OCI-LY3 (cell line): ENCODE results near the gene TUBA1A.
A peak's percentile ranks its signal among the peaks of the same experiment; 100 is the strongest.

Experiments used
- H2AFZ ChIP-seq: fragments of 200-600, 300-600 bp; shearing (Covaris generic); 2 replicates; pipeline ENCODE4 v1.6.0; 2014; ENCODE audit warnings: antibody characterized with exemption, low read depth, low read length
- H3K27ac ChIP-seq: fragments of 200-600, 300-600 bp; sonication (generic); 2 replicates; pipeline ENCODE4 v1.5.1; 2014; ENCODE audit warnings: mild to moderate bottlenecking, low read length, moderate library complexity, mixed read lengths
- H3K27me3 ChIP-seq: fragments of 200-600, 300-600 bp; sonication (generic); 2 replicates; pipeline ENCODE4 v1.6.1; 2014; ENCODE audit warnings: low read depth, low read length, mixed read lengths
- H3K36me3 ChIP-seq: fragments of 200-600, 300-600 bp; sonication (generic); replicated peaks from 2 replicates; pipeline ENCODE3; 2014; ENCODE audit warnings: low read depth, low read length, mixed read lengths
- H3K4me1 ChIP-seq: fragments of 300-600, 200-600 bp; sonication (generic); 2 replicates; pipeline ENCODE4 v1.6.1; 2014; ENCODE audit warnings: low read length, mixed read lengths
- H3K4me2 ChIP-seq: fragments of 200-600, 300-600 bp; sonication (generic); 2 replicates; pipeline ENCODE4 v1.6.1; 2014; ENCODE audit warnings: low read length, mixed read lengths
- H3K4me3 ChIP-seq: fragments of 300-600, 200-600 bp; sonication (generic); 2 replicates; pipeline ENCODE4 v1.5.1; 2014; ENCODE audit warnings: antibody characterized with exemption, mild to moderate bottlenecking, low read length, moderate library complexity
- H3K79me2 ChIP-seq: fragments of 300-600, 200-600 bp; shearing (Covaris generic); 2 replicates; pipeline ENCODE4 v1.6.1; 2014; ENCODE audit warnings: mild to moderate bottlenecking, low read length, mixed read lengths
- H3K9ac ChIP-seq: fragments of 300-600, 200-600 bp; shearing (Covaris generic); 2 replicates; pipeline ENCODE4 v1.6.0; 2014; ENCODE audit warnings: mild to moderate bottlenecking, low read length, moderate library complexity
- H3K9me3 ChIP-seq: fragments of 200-600, 300-600 bp; shearing (Covaris generic); 2 replicates; pipeline ENCODE4 v1.6.1; 2014; ENCODE audit warnings: low read length, mixed read lengths; ENCODE audit not compliant: insufficient read depth
- H4K20me1 ChIP-seq: fragments of 200-600, 300-600 bp; sonication (generic); 2 replicates; pipeline ENCODE4 v1.6.1; 2016; ENCODE audit warnings: low read length, mixed read lengths; ENCODE audit not compliant: insufficient read depth
- CTCF ChIP-seq: fragments of 200-600, 300-600 bp; sonication (generic); IDR thresholded peaks from 2 replicates; pipeline ENCODE4 v1.5.1; 2014; ENCODE audit warnings: antibody characterized with exemption, low read length, low read depth
- EZH2phosphoT487 ChIP-seq: fragments of 200-600 bp; shearing (Covaris generic); IDR thresholded peaks from 2 replicates; pipeline ENCODE4 v1.6.1; 2018; ENCODE audit warnings: antibody characterized with exemption, mixed run types, low read depth

Gene TUBA1A

GRCh38 chr12:49188916-49189367, at the start of gene TUBA1A:
Gene TUBA1A, minus strand, starts transcription at chr12:49189080. Its CDS starts 101 bp downstream, at chr12:49188979.
- peaks cover 27% of the 10 kb centered on the region for H3K4me1 ChIP-seq
- TF ChIP-seq CTCF, result 0 out of 2 replicates have a peak, but pooled peaks have one; percentile 12
- TF ChIP-seq EZH2phosphoT487, result no peak
- no peaks in the 10 kb centered on the region for H3K27me3 ChIP-seq
- H2AFZ ChIP-seq, result peak within 1 kb of the TSS; percentile 71
- H3K9ac ChIP-seq, result peak within 1 kb of the TSS; percentile 77
- peak within 1 kb of the TSS; percentile 83 for H3K27ac ChIP-seq
- H4K20me1 ChIP-seq, result peaks cover 5% of the 10 kb centered on the region; the same call in 1 of the 2 replicates
- H3K36me3 ChIP-seq, result peaks cover 6% of the 10 kb centered on the region
- H3K4me2 ChIP-seq, result peak within 1 kb of the TSS; percentile 76
- H3K79me2 ChIP-seq, result peaks cover 4% of the 10 kb centered on the region
- peak within 1 kb of the TSS; percentile 86 for H3K4me3 ChIP-seq
- H3K9me3 ChIP-seq, result no peaks in the 10 kb centered on the region

- H4K20me1 ChIP-seq, result no peaks in the 10 kb centered on the region
- no peak overlapping the region for H3K27ac ChIP-seq
- H3K9ac ChIP-seq, result no peak overlapping the region
- H3K79me2 ChIP-seq, result no peaks in the 10 kb centered on the region
- no peak overlapping the region for H3K4me3 ChIP-seq
- no peak overlapping the region for H3K4me2 ChIP-seq
- no peaks in the 10 kb centered on the region for H3K9me3 ChIP-seq
- H2AFZ ChIP-seq, result no peak overlapping the region
- H3K4me1 ChIP-seq, result peaks cover 16% of the 10 kb centered on the region
- no peak for TF ChIP-seq CTCF
- no peak for TF ChIP-seq EZH2phosphoT487
- H3K36me3 ChIP-seq, result no peaks in the 10 kb centered on the region
- peaks cover 6% of the 10 kb centered on the region; the same call in 1 of the 2 replicates for H3K27me3 ChIP-seq
These were observed 47.5 kb upstream of the TUBA1A start for GRCh38 chr12:49236423-49236822.

GRCh38 chr12:49233842-49234526, 45.1 kb upstream of the TUBA1A start:
- H3K4me2 ChIP-seq, result peak overlapping the region; percentile 91
- peak overlapping the region; percentile 83 for H3K27ac ChIP-seq

More at GRCh38 chr12:49233842-49234526, 45.1 kb upstream of the TUBA1A start:
- Histone ChIP-seq H3K4me3 (peak overlapping the region; percentile 79), H3K79me2 (no peaks in the 10 kb centered on the region), H3K36me3 (no peaks in the 10 kb centered on the region), H3K9ac (peak overlapping the region; percentile 80), H3K27me3 (peaks cover 6% of the 10 kb centered on the region; the same call in 1 of the 2 replicates), H4K20me1 (no peaks in the 10 kb centered on the region), H3K9me3 (no peaks in the 10 kb centered on the region), H2AFZ (peak overlapping the region; percentile 52), H3K4me1 (peaks cover 16% of the 10 kb centered on the region)
- TF ChIP-seq EZH2phosphoT487 (no peak), CTCF (no peak)
